Epidermal melanocyte (primary cell): Measurements from ENCODE around the gene HOXA7.

ENCODE experiments used
- DNase-seq: peaks from one replicate; pipeline ENCODE4 v3.0.0; 2011; ENCODE audit warnings: low spot score; ENCODE audit not compliant: insufficient read length

HOXA7 gene

DNA sequence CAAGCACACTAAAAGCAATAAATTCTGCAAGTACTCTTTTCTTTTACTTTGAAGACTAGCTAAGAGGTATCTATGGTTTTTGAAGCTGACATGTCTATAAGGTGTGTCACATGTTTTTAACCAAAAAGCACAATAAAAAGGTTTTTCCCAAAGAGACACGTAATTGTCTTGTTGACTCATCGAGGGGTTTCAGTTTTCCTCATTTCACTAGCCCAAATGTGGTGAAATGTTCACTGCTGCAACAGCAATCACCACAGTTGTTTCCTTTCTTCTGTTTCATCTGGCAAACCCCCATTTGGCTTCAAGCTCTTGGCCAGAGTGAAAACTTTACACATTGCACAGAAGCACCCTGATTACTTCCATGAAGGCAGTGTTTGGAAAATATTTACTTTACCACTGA, 22.1 kb downstream of the HOXA7 start:
- no peak for DNase-seq

DNA sequence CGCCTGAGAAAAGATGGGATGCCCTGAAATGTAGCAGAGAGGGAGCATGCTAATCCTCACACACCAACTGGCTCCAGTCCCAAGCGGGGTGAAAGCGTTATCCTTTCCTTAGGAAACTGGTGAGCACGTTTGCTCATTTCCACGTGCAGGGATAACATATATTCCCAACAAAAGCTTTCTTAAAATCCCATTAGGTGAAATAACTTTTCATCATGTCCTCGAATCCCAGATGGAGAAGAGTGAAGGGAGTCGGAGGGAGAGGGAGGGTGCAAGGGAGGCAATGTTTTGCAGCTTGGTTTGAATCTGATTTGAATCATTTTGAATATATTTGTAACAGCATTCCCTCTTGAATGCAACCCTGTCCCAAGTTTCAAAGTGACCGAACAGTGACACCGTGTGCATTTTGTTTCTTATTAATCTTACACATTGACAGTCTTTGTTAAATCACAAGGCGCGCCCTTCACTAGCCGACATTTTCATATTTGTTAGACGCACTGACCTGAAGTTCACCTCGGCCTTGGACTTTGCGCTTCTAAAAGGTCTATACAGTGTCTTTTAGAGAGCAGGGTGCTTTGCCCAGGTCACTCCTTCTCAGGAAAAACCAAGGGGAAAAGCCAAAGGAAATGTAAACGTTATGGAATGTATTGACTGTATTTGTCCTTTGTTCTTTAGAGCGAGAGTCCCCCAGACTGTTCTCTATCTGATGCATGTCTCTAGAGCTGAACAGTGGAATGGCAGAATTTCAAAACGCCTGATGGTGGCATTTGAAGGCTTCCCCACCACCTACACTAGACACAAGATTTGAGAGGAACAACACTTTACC, 22.9 kb downstream of the HOXA7 start:
- no peak for DNase-seq

- no peak for DNase-seq
These were observed 23.5 kb downstream of the HOXA7 start for GRCh38 chr7:27132978-27133377.

- no peak for DNase-seq
These were observed 24.3 kb downstream of the HOXA7 start for GRCh38 chr7:27132214-27132613.

DNA sequence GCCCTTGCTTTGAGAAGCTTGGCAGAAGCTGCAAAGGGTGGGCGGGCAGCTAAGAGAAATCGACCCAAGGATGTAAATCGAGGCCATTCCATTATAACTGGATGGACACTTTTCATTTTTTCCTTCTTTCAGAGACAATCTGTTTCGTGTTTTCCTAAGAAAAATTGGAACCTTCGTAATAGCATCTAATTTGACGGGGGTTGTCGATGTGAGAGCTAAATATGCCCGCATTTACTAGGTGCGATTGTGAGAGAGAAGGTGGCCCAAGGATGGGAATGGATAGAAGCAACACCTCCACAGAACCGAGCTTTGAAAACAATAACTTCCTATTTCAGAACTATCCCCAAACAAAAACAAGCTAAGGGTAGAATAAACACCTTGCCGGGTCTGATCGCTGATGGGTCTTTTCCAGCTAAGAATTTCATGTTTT, 25.1 kb downstream of the HOXA7 start:
- DNase-seq: no peak

DNA sequence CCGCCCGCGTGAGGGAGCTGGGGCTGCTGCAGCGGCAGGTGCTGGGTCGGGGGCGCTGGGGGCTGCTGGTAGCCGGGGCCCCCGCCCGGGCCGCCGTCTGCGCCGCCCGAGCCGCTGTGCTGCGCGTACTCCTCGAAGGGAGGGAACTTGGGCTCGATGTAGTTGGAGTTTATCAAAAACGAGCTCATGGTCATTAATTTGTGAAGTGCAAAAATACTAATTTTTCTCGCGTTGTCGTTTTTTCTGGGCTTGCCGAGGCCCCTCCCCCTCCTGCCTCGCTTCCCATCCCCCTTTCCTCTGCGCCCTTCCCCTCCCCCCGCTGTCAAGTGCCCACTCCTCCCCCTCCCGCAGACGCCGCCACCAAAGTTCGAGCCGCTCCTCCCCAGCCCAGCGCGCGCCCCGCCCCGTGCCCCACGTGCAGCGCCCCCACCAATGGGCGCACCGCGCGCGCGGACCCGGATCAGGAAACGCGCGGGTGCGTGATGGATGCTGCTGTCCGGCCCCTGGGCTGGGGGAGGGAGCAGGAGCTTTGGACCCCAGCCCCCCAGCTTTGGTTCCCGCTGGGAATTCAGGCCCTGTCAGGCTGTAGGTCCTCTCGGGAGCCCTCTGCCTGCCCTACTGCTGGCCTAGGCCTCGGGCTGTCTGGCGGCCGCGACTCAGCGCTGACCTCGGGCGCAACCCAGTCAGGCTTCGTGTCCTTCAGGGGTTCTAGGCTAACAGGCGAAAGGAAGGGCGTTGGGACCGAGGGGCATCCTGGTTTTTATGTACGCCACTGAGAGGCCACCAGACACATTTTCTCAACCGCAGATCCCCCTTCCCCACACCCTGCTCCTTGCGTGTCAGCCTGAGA, 25.7 kb downstream of the HOXA7 start, which contains the start of gene HOXA4:
TSS of gene HOXA4 (minus strand) at position 218 of the 850 bp plus-strand sequence. CDS start at position 194, 24 bp downstream.
- DNase-seq: peak; percentile 88

- no peak for DNase-seq
These were observed 26.5 kb downstream of the HOXA7 start for GRCh38 chr7:27129729-27130539.

- no peak for DNase-seq
These were observed 27.4 kb downstream of the HOXA7 start for GRCh38 chr7:27128776-27129728.

DNA sequence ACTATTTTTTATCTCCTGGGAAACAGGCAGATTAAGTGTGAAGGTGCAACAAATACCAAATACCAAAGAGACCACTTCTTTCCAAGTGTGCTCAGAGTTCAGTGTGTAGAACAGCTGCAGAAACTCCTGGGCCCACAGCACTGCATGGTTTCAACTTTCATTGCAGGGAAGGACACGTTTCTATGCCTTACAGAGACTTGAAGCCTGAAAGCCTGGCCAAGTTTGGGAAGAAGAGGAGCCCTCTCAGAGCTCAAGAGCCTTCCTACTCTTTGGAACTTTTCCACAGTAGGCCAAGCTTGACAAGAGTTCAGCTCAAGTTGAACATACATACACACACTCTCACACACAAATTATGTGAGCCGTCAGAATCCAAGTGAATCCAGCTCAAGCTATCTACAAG, 28.4 kb downstream of the HOXA7 start:
- no peak for DNase-seq

GRCh38 chr7:27126596-27127327, 29.7 kb downstream of the HOXA7 start:
- no peak for DNase-seq

GRCh38 chr7:27125986-27126394, 30.5 kb downstream of the HOXA7 start:
- DNase-seq: no peak

DNA sequence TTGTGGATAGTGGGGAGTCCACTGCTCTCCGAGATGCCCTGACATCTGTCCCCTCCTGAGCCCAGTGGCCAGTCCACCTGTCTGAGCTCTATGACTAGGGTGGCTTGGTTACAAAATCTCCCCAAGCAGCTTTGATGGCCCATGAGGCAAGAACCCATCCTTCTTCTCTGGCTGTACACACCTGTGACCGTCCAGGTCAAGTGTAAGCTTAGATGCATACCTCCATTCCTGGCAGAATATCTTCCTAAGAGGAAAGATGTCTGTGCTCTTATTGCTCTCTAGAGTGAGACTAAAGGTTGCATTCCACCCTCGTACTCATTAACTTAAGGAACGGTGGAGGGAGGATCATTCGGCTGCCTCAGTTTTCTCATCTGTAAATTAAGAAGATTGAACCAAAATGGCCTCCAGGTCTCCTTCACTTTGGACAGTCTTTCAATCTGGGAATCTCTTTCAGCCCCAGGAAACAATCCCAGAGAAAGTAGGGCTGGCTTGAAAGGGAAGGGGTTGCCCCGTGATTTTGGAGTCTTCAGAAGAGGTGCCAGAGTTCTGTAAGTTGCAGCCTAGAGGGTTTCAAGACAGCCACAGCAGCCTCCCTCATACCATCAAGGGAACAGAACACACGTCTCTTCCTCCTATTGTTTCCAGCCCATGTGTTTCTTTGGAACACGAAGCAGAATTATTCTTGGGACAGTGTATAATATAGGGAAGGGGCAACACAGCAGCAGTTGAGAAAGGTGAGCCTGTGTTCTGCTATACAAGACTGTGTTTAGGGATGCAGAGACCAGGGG, 31.4 kb downstream of the HOXA7 start:
- DNase-seq: no peak

- DNase-seq: no peak
These were observed 32.2 kb downstream of the HOXA7 start for GRCh38 chr7:27124096-27124901.

DNA sequence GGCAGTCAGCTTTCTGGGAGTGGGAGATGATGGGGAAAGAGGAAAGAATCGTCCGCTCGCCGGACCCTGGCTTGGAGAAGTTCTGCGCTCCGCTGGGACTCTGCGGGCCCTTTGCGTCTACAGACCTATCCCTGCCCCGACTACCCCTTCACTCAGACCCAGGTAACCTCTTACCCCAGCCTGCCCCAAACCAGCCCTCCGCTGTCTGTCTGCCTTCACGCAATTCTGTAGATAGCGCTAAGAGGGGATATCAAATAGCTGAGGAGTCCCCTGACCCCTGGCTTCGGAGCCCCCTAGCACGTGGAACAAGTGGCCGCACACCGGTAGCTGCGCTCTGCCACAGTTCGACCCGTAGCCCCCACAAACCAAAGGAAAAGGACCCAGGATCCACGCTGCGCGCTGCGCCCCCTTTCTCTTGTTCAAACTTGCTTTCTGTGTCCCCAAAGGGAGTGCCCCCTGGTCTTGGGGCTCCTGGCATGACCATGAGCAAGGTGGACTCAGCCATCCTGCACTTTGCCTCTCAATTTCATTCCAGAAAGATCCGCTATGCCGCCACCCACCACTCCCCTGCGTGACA, 32.9 kb downstream of the HOXA7 start:
- no peak for DNase-seq

GRCh38 chr7:27123007-27123476, 33.4 kb downstream of the HOXA7 start:
- DNase-seq: peak; percentile 95

GRCh38 chr7:27122077-27122910, 34.2 kb downstream of the HOXA7 start:
- DNase-seq: no peak

GRCh38 chr7:27121684-27122076, 34.8 kb downstream of the HOXA7 start:
- no peak for DNase-seq
